ENCODE measurements around the gene PLEKHG2.

- TF ChIP-seq CTCF (IDR thresholded peaks at IDR 0.05 in 4 of 5, conservative IDR thresholded peaks at IDR 0.05 in 1 of 5) (no peak), POLR2A (IDR thresholded peaks at IDR 0.05) (no peak)
Measured at GRCh38 chr19:39380521-39381502, 31.7 kb upstream of the PLEKHG2 start.
